IMR-90 (cell line): Measurements from ENCODE around the gene ENAH. TPM values are rescaled to one million over a fixed set of nuclear protein-coding genes. Genes with fewer than 3 reads are reported as not detected.

Experiments used
- ATAC-seq: fragments of 200-7000 bp; cut with Tn5 transposase; 2 replicates; pipeline ENCODE4 v1.9.1; 2020; ENCODE audit warnings: low read depth, mild to moderate bottlenecking, moderate library complexity
- BruUV-seq: library from RNA; stranded (reverse); fragments of 400-500 nt; replicated peaks from 2 replicates; lab custom pipeline; 2021; lab: Mats Ljungman, UMichigan
- CTCF ChIA-PET: fragments of 300-600 bp; formaldehyde crosslinking; extraction: SDS; loops from one replicate; lab custom pipeline; 2021; ENCODE audit warnings: antibody characterized with exemption; lab: Yijun Ruan, JAX
- POLR2A ChIA-PET: fragments of 300-600 bp; sonication (Branson Sonifier 250); formaldehyde crosslinking; loops from one replicate; lab custom pipeline; 2022; ENCODE audit warnings: antibody characterized with exemption; ENCODE audit not compliant: unreplicated experiment; lab: Charles Lee
- DNase-seq: peaks from one replicate; pipeline ENCODE4 v3.0.0; 2013
- H2AFZ ChIP-seq: replicated peaks from 2 replicates; pipeline ENCODE3; 2013; ENCODE audit warnings: low read length, mild to moderate bottlenecking; ENCODE audit not compliant: poor library complexity
- H2AK5ac ChIP-seq: 2 replicates; pipeline ENCODE4 v1.6.1; 2013; ENCODE audit warnings: low read depth, low read length, inconsistent platforms
- H2AK9ac ChIP-seq: replicated peaks from 2 replicates; pipeline ENCODE3; 2013; ENCODE audit warnings: mild to moderate bottlenecking, low read depth, low read length, moderate library complexity; ENCODE audit not compliant: poor library complexity
- H2BK120ac ChIP-seq: 2 replicates; pipeline ENCODE4 v1.6.1; 2013; ENCODE audit warnings: low read depth, low read length, inconsistent platforms
- H2BK15ac ChIP-seq: 3 replicates; pipeline ENCODE4 v1.6.1; 2013; ENCODE audit warnings: low read depth, low read length, inconsistent platforms
- H2BK20ac ChIP-seq: 2 replicates; pipeline ENCODE4 v1.6.1; 2013; ENCODE audit warnings: low read depth, mild to moderate bottlenecking, inconsistent platforms, low read length, moderate library complexity
- H2BK5ac ChIP-seq: 2 replicates; pipeline ENCODE4 v1.6.1; 2013; ENCODE audit warnings: mild to moderate bottlenecking, low read depth, low read length, inconsistent platforms; ENCODE audit not compliant: poor library complexity, severe bottlenecking
- H3K14ac ChIP-seq: replicated peaks from 2 replicates; pipeline ENCODE4 v1.6.1; 2013; ENCODE audit warnings: low read depth, low read length, inconsistent platforms
- H3K18ac ChIP-seq: 2 replicates; pipeline ENCODE4 v1.6.1; 2013; ENCODE audit warnings: low read depth, low read length, control low read depth
- H3K23ac ChIP-seq: 2 replicates; pipeline ENCODE4 v1.6.1; 2013; ENCODE audit warnings: low read depth, low read length, inconsistent platforms
- H3K27ac ChIP-seq: 2 replicates; pipeline ENCODE4 v1.5.1; 2013; ENCODE audit warnings: mild to moderate bottlenecking, control low read depth, low read length; ENCODE audit not compliant: insufficient read depth
- H3K27me3 ChIP-seq: 2 replicates; pipeline ENCODE4 v1.6.1; 2013; ENCODE audit warnings: low read length; ENCODE audit not compliant: control insufficient read depth, insufficient read depth
- H3K36me3 ChIP-seq: 2 replicates; pipeline ENCODE4 v1.6.1; 2013; ENCODE audit warnings: low read length, mixed read lengths; ENCODE audit not compliant: control insufficient read depth, insufficient read depth
- H3K4ac ChIP-seq: 2 replicates; pipeline ENCODE4 v1.6.1; 2013; ENCODE audit warnings: low read depth, low read length, inconsistent platforms
- H3K4me1 ChIP-seq: 2 replicates; pipeline ENCODE4 v1.6.1; 2013; ENCODE audit warnings: low read length, mixed read lengths; ENCODE audit not compliant: control insufficient read depth, insufficient read depth
- H3K4me2 ChIP-seq: 2 replicates; pipeline ENCODE4 v1.6.1; 2013; ENCODE audit warnings: low read depth, mild to moderate bottlenecking, control low read depth, low read length, moderate library complexity
- H3K4me3 ChIP-seq: 2 replicates; pipeline ENCODE4 v1.5.1; 2013; ENCODE audit warnings: low read depth, mild to moderate bottlenecking, control low read depth, low read length, moderate library complexity; ENCODE audit not compliant: insufficient read depth
- H3K56ac ChIP-seq: 2 replicates; pipeline ENCODE4 v1.6.1; 2013; ENCODE audit warnings: low read length, inconsistent platforms; ENCODE audit not compliant: insufficient read depth; ENCODE audit errors: extremely low read depth
- H3K79me1 ChIP-seq, 2 experiments: 2 replicates each; pipeline ENCODE4 v1.6.1; 2013; ENCODE audit warnings: low read length in 2 of 2, inconsistent platforms in 1 of 2, low read depth in 1 of 2
- H3K9ac ChIP-seq: 2 replicates; pipeline ENCODE4 v1.6.1; 2013; ENCODE audit warnings: low read depth, low read length, control low read depth
- H3K9me1 ChIP-seq: 2 replicates; pipeline ENCODE4 v1.6.1; 2013; ENCODE audit warnings: low read length, inconsistent platforms; ENCODE audit not compliant: insufficient read depth
- H3K9me3 ChIP-seq: 2 replicates; pipeline ENCODE4 v1.6.1; 2013; ENCODE audit warnings: low read length; ENCODE audit not compliant: control insufficient read depth, insufficient read depth
- H4K20me1 ChIP-seq: 2 replicates; pipeline ENCODE4 v1.6.1; 2013; ENCODE audit warnings: low read length, inconsistent platforms; ENCODE audit not compliant: insufficient read depth
- H4K5ac ChIP-seq: 2 replicates; pipeline ENCODE4 v1.6.1; 2013; ENCODE audit warnings: mild to moderate bottlenecking, low read depth, low read length, control low read depth
- H4K8ac ChIP-seq, 2 experiments: 2 replicates each; pipeline ENCODE4 v1.6.1; 2013; ENCODE audit warnings: low read depth in 2 of 2, low read length in 2 of 2, control low read depth in 1 of 2, inconsistent platforms in 1 of 2
- H4K91ac ChIP-seq: 2 replicates; pipeline ENCODE4 v1.6.1; 2013; ENCODE audit warnings: low read depth, low read length, inconsistent platforms; ENCODE audit not compliant: insufficient read depth
- BHLHE40 ChIP-seq: fragments of 150-350 bp; IDR thresholded peaks from 2 replicates; pipeline ENCODE4 v1.6.1; 2016; ENCODE audit warnings: mild to moderate bottlenecking, low read depth, low read length
- CEBPB ChIP-seq: IDR thresholded peaks from 2 replicates; pipeline ENCODE4 v1.6.1; 2012; ENCODE audit warnings: low read depth, low read length, improper control_type of control experiment
- FOS ChIP-seq: fragments of 150-350 bp; IDR thresholded peaks from 2 replicates; pipeline ENCODE4 v1.6.1; 2016; ENCODE audit warnings: low read depth, low read length
- MAZ ChIP-seq: IDR thresholded peaks from 2 replicates; pipeline ENCODE4 v1.6.1; 2012; ENCODE audit warnings: low read depth, mild to moderate bottlenecking, low read length, improper control_type of control experiment, moderate library complexity, borderline replicate concordance
- MXI1 ChIP-seq: IDR thresholded peaks from 2 replicates; pipeline ENCODE4 v1.6.1; 2012; ENCODE audit warnings: low read depth, mild to moderate bottlenecking, low read length, moderate library complexity, borderline replicate concordance
- NFE2L2 ChIP-seq: fragments of 150-350 bp; IDR thresholded peaks from 2 replicates; pipeline ENCODE4 v1.6.1; 2016; ENCODE audit warnings: low read depth, mild to moderate bottlenecking, low read length
- RAD21 ChIP-seq: IDR thresholded peaks from 2 replicates; pipeline ENCODE4 v1.6.1; 2012; ENCODE audit warnings: low read length, improper control_type of control experiment
- RFX5 ChIP-seq: IDR thresholded peaks from 2 replicates; pipeline ENCODE4 v1.8.0; 2012; ENCODE audit warnings: low read depth, mild to moderate bottlenecking, low read length, moderate library complexity
- SMC3 ChIP-seq: fragments of 150-350 bp; IDR thresholded peaks from 2 replicates; pipeline ENCODE4 v1.6.1; 2016; ENCODE audit warnings: low read depth, mild to moderate bottlenecking, antibody characterized with exemption, low read length, moderate library complexity
- USF2 ChIP-seq: fragments of 150-350 bp; IDR thresholded peaks from 2 replicates; pipeline ENCODE4 v1.6.1; 2017; ENCODE audit warnings: mild to moderate bottlenecking, antibody characterized with exemption, low read length, low read depth
- WGBS, 2 experiments: methylation state at CpG; one replicate each; pipeline versions ENCODE4 v1.1.5 to v1.1.7; 2013; ENCODE audit warnings: missing lambda C conversion rate in 2 of 2; ENCODE audit not compliant: insufficient read length in 1 of 2; ENCODE audit errors: extremely low coverage in 2 of 2; 5-methylcytosine and 5-hydroxymethylcytosine counted together
- dilution Hi-C: fragments of 300-500 bp; cut with HindIII; formaldehyde crosslinking; loops from one replicate; pipeline ENCODE4 v1.14.3; 2018; ENCODE audit warnings: low sequenced_read_pairs; ENCODE audit not compliant: unreplicated experiment
- in situ Hi-C: fragments of 300-500 bp; cut with MboI; formaldehyde crosslinking; loops from 3 replicates; pipeline ENCODE4 v1.14.3; 2019; ENCODE audit warnings: low sequenced_read_pairs, inconsistent platforms, mixed read lengths
- intact Hi-C: fragments of 100-400 bp; cut with micrococcal nuclease; formaldehyde crosslinking; loops from 2 replicates; pipeline ENCODE4 v1.10.0; 2022
- polyA plus RNA-seq, 3 experiments: library from polyadenylated mRNA; depleted of rRNA; stranded (reverse); fragments of >200 nt; gene quantifications; 2 replicates each; pipeline ENCODE4 v1.2.3, GENCODE V29; 2012; ENCODE audit warnings: low replicate concordance in 1 of 3
- total RNA-seq: library from RNA; depleted of rRNA; stranded (reverse); fragments of >200 nt; gene quantifications from 2 replicates; pipeline ENCODE4 v1.2.3, GENCODE V29; 2012
- TF ChIP-seq, protein P1 (sequence below): conservative IDR thresholded peaks from 2 replicates; pipeline ENCODE4 v1.5.1; 2012; ENCODE audit warnings: mild to moderate bottlenecking, low read depth, low read length, improper control_type of control experiment
- TF ChIP-seq, protein P2 (sequence below): fragments of 150-350 bp; IDR thresholded peaks from 2 replicates; pipeline ENCODE4 v1.6.1; 2016; ENCODE audit warnings: low read depth, mild to moderate bottlenecking, low read length, moderate library complexity, borderline replicate concordance

ENAH gene
- total and polyA plus RNA-seq, 2 of the 4 experiments (the other 2 are of a cell fraction), result 61.3 to 86.9 TPM

- intact Hi-C loops (no loop called here), dilution Hi-C loops (loop anchor here (25.0 kb wide), 1 partner anchor 538 kb away; the partner anchor contains the start of gene SDE2), in situ Hi-C loops (no loop called here)
- Histone ChIP-seq H3K4me2 (no peak overlapping the region), H2BK15ac (no peak overlapping the region), H3K4me3 (no peak overlapping the region), H3K79me1 (no peaks in the 10 kb centered on the region), H2BK20ac (no peak overlapping the region), H4K91ac (no peak overlapping the region), H3K36me3 (no peaks in the 10 kb centered on the region), H3K9me1 (peaks cover 7% of the 10 kb centered on the region; the same call in 1 of the 2 replicates), H4K8ac (no peak overlapping the region), H3K27me3 (no peaks in the 10 kb centered on the region), H4K20me1 (peaks cover 3% of the 10 kb centered on the region; the same call in 1 of the 2 replicates), H2AFZ (no peak overlapping the region), H3K9ac (no peak overlapping the region), H2AK9ac (no peak overlapping the region), H3K27ac (no peak overlapping the region), H3K18ac (no peak overlapping the region), H2BK5ac (no peak overlapping the region), H4K5ac (no peak overlapping the region), H3K9me3 (no peaks in the 10 kb centered on the region), H3K23ac (no peak overlapping the region), H3K14ac (no peak overlapping the region), H3K4ac (no peak overlapping the region), H3K56ac (no peak overlapping the region), H2BK120ac (no peak overlapping the region), H3K4me1 (peaks cover 12% of the 10 kb centered on the region), H2AK5ac (no peak overlapping the region)
- DNase-seq (no peak), ATAC-seq (no peak)
- TF ChIP-seq, protein P1, sequence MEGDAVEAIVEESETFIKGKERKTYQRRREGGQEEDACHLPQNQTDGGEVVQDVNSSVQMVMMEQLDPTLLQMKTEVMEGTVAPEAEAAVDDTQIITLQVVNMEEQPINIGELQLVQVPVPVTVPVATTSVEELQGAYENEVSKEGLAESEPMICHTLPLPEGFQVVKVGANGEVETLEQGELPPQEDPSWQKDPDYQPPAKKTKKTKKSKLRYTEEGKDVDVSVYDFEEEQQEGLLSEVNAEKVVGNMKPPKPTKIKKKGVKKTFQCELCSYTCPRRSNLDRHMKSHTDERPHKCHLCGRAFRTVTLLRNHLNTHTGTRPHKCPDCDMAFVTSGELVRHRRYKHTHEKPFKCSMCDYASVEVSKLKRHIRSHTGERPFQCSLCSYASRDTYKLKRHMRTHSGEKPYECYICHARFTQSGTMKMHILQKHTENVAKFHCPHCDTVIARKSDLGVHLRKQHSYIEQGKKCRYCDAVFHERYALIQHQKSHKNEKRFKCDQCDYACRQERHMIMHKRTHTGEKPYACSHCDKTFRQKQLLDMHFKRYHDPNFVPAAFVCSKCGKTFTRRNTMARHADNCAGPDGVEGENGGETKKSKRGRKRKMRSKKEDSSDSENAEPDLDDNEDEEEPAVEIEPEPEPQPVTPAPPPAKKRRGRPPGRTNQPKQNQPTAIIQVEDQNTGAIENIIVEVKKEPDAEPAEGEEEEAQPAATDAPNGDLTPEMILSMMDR, result no peak
- TF ChIP-seq MAZ (no peak), NFE2L2 (no peak), BHLHE40 (no peak), RAD21 (no peak), RFX5 (no peak), FOS (no peak), USF2 (no peak), MXI1 (no peak), SMC3 (no peak), CEBPB (no peak)
- TF ChIP-seq, protein P2, sequence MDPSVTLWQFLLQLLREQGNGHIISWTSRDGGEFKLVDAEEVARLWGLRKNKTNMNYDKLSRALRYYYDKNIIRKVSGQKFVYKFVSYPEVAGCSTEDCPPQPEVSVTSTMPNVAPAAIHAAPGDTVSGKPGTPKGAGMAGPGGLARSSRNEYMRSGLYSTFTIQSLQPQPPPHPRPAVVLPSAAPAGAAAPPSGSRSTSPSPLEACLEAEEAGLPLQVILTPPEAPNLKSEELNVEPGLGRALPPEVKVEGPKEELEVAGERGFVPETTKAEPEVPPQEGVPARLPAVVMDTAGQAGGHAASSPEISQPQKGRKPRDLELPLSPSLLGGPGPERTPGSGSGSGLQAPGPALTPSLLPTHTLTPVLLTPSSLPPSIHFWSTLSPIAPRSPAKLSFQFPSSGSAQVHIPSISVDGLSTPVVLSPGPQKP, result no peak
- WGBS, 2 experiments, result 93% methylated on average over 2 of the region's 5 CpGs; no CpG with 5 or more reads in 1 of the 2 experiments
- ChIA-PET POLR2A (no interaction called here), CTCF (no interaction called here)
- no TSS peak for BruUV-seq
These were observed 203.1 kb downstream of the ENAH start for GRCh38 chr1:225449774-225450173.
